Left lung (tissue), 10 donors: Measurements from ENCODE around the gene GLS. TPM values are rescaled to one million over a fixed set of nuclear protein-coding genes. Genes with fewer than 3 reads are reported as not detected.

Source experiments
- ATAC-seq: fragments of 200-7000 bp; cut with Tn5 transposase; one replicate; pipeline ENCODE4 v1.9.1; 2020; ENCODE audit warnings: moderate library complexity
- DNase-seq, 4 donors: peaks; one replicate each; pipeline ENCODE4 v3.0.0-alpha.2; 2013 to 2020
- H3K27ac ChIP-seq, 2 donors: fragments of 200-600 bp; sonication (generic) in 1 of 2; one replicate each; pipeline versions ENCODE4 v1.5.0 to v1.8.0; 2020 to 2021
- H3K27me3 ChIP-seq, 2 donors: fragments of 200-600 bp; sonication (generic) in 1 of 2; one replicate each; pipeline versions ENCODE4 v1.5.0 to v1.8.0; 2020 to 2021
- H3K36me3 ChIP-seq, 2 donors: fragments of 200-600 bp; sonication (generic) in 1 of 2; one replicate each; pipeline versions ENCODE4 v1.5.0 to v1.8.0; 2020 to 2021
- H3K4me1 ChIP-seq, 2 donors: fragments of 200-600 bp; one replicate each; pipeline ENCODE4 v1.8.0; 2021
- H3K4me3 ChIP-seq, 2 donors: fragments of 200-600 bp; sonication (generic) in 1 of 2; one replicate each; pipeline versions ENCODE4 v1.5.0 to v1.8.0; 2020 to 2021; ENCODE audit warnings: mild to moderate bottlenecking in 1 of 2
- H3K9me3 ChIP-seq, 2 donors: fragments of 200-600 bp; sonication (generic) in 1 of 2; one replicate each; pipeline versions ENCODE4 v1.5.0 to v1.8.0; 2020 to 2021
- intact Hi-C, 2 donors: fragments of 100-400 bp; cut with DNase I; formaldehyde crosslinking; loops; one replicate each; pipeline versions ENCODE4 v1.11.2 to v1.14.2; 2022
- polyA plus RNA-seq, 6 donors: library from polyadenylated mRNA; unstranded; fragments of 120-200 nt; gene quantifications; one replicate each; pipeline ENCODE4 v1.2.1, GENCODE V29; 2013; ENCODE audit not compliant: insufficient read length in 6 of 6
- total RNA-seq, 2 donors: library from RNA; stranded (reverse); fragmentation: NEBNext Ultra II Directional; extraction: Animal tissue kit (Norgen Biotek cat#: 25700); gene quantifications; one replicate each; pipeline ENCODE4 v1.2.1, GENCODE V29; 2021
- TF ChIP-seq, protein P1 (sequence below), 2 donors: fragments of 200-600 bp; sonication (generic) in 1 of 2; IDR thresholded peaks; one replicate each; pipeline versions ENCODE4 v1.5.0 to v1.8.0; 2021; ENCODE audit warnings: antibody characterized with exemption in 2 of 2
- donor health status: DM: no; HTN: yes; CAD: no.
- donor health status: DM: no; HTN: no; CAD: no.

Gene GLS
- total and polyA plus RNA-seq, 8 donors = 114 to 346 (median 123) TPM

DNA sequence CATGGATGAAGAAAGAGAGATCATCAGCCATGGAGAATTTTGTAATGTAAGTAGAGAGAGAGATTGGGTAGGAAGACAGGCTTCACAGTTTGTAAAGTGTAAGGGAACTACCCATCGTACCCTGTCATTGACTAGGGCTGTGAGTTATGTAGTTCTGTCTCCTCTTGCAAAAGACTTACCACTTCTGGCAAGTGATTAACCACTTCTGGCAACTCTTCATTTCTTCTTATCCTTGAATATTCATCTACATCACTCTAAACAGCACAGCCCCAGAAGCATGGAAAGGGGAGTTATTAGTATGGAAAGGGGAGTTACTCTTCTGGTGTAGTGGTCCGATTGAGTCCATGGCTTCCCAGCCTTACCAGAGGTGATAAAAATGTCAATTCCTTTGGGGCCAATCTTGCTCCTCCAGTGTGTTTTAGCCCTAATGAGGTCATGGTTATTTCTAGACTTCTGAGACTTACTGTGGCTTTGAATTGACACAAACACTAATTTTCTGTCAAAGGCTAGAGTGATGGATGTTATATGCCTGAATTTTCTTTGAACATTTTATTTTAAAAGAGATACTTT lies 81.4 kb downstream of the GLS start:
- Histone ChIP-seq H3K4me1 (no peaks in the 10 kb centered on the region), H3K36me3 (peaks cover 0 to 60% of the 10 kb centered on the region in 2 donors), H3K4me3 (no peak overlapping the region), H3K27ac (peak overlapping the region in 1 of 2 donors; percentile 19), H3K9me3 (peaks cover 0 to under 1% of the 10 kb centered on the region in 2 donors), H3K27me3 (no peaks in the 10 kb centered on the region)
- intact Hi-C loops = no loop called here
- TF ChIP-seq, protein P1, sequence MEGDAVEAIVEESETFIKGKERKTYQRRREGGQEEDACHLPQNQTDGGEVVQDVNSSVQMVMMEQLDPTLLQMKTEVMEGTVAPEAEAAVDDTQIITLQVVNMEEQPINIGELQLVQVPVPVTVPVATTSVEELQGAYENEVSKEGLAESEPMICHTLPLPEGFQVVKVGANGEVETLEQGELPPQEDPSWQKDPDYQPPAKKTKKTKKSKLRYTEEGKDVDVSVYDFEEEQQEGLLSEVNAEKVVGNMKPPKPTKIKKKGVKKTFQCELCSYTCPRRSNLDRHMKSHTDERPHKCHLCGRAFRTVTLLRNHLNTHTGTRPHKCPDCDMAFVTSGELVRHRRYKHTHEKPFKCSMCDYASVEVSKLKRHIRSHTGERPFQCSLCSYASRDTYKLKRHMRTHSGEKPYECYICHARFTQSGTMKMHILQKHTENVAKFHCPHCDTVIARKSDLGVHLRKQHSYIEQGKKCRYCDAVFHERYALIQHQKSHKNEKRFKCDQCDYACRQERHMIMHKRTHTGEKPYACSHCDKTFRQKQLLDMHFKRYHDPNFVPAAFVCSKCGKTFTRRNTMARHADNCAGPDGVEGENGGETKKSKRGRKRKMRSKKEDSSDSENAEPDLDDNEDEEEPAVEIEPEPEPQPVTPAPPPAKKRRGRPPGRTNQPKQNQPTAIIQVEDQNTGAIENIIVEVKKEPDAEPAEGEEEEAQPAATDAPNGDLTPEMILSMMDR (IDR thresholded peaks at IDR 0.05) = no peak
- peak; percentile 57 for ATAC-seq
- no peak for DNase-seq

DNA sequence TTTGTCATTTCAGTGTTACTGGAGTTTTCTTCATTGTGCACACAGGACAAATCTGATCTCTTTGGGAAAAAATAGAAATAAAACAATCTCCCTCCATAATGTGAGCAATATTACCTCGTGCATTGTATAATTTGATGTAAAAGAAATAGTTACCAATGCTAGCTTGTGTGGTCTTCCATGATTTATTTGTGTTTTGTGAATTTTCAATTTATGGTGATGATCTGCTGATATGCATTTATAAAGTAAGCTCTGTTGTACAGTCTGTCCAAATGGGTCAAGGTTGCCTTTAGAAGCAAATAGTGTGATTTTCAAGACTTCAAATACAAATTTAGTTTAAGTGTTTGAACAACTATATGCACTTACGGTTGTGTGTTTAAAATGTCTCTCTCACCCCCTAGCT lies 82.5 kb downstream of the GLS start:
- no peak for ATAC-seq
- H3K36me3 ChIP-seq = peaks cover 0 to 71% of the 10 kb centered on the region in 2 donors
- H3K9me3 ChIP-seq = no peaks in the 10 kb centered on the region
- no peaks in the 10 kb centered on the region for H3K27me3 ChIP-seq
- TF ChIP-seq, protein P1 (IDR thresholded peaks at IDR 0.05) = no peak
- intact Hi-C loops = no loop called here
- no peaks in the 10 kb centered on the region for H3K4me1 ChIP-seq
- no peak overlapping the region for H3K4me3 ChIP-seq
- H3K27ac ChIP-seq = no peak overlapping the region
- no peak for DNase-seq

DNA sequence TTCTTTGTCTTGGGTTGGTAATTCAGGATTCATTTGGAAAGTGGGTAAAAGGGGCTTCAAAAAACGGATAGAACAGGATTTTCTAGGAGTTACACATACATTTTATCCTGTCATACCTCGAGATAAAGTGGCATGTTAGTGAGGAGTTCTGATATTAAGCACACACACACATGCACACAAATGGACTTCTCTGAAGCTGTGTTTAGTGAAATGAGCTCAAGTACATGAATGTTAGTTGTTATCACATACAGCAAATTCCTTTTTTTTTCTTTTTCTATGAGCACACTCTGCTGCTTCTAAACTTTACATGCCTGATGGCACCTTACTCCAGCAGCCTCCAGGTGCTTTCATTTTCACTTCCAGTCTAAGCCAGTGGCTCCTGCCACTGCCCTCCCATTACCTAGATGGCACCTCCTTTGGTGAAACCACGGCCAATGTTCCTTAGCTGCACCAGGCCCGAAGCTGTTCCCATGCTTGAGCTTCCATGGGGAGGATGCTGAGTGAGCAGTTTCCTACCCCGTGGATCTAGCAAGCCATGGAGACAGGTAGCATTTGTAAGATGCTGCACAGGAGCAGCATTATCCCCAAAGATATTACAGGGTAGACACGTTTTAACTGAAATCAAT lies 83.7 kb downstream of the GLS start:
- Histone ChIP-seq H3K4me1 (no peaks in the 10 kb centered on the region), H3K9me3 (no peaks in the 10 kb centered on the region), H3K4me3 (no peak overlapping the region), H3K27me3 (no peaks in the 10 kb centered on the region), H3K27ac (no peak overlapping the region), H3K36me3 (peaks cover 0 to 83% of the 10 kb centered on the region in 2 donors)
- intact Hi-C loops = no loop called here
- DNase-seq = no peak
- TF ChIP-seq, protein P1 (IDR thresholded peaks at IDR 0.05) = no peak
- peak; percentile 67 for ATAC-seq

DNA sequence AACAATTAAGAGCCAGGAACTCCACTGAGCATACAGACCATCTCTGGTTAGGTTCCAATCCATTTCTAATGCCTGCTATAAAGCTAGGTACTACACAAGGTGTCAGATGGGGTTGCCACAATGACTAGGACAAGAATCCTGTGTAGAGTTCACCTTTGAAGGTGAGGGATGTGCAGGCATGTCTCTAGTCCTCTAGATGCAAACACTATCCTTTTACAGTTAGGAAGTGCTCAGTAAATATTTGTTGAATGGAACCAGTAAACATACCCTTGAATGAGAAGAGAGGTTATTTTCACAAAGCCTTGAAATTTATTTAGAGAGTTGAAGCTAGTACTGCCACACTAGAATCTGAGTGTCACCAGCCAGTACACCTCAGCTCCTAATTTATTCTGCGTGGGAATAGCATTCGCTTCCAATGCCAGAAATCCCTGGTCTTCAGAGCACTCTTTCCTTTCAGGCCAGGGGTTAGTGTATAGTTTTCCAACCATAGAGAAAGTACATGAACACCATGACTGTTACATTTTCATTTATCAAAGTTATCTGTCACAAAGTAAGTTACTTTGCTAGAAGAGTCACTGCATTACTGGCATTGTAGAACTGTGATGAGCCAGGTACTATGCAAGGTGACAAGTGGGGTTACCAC lies 85.1 kb downstream of the GLS start:
- H3K36me3 ChIP-seq = peaks cover 0 to 97% of the 10 kb centered on the region in 2 donors

DNA sequence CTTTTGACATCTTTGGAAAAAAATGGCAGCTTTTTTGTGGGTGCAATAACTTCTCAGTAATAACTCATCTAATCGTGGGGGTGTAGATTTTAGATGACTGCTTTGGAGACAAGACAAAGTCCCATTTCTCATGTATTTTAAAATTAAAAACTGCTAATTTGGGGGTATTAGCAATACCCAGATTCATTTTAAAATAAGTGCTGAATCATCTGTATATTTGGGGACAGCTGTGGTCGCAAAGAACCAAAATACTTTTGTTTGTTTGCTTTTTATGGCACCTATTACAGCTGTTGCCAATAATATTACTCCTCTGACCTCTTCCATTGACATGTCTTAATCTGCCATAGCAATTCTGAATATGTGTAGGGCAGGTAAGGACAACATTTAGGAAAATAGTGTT lies 87.9 kb downstream of the GLS start:
- Histone ChIP-seq H3K27me3 (no peaks in the 10 kb centered on the region), H3K9me3 (no peaks in the 10 kb centered on the region), H3K4me3 (no peak overlapping the region), H3K4me1 (peaks cover 0 to 28% of the 10 kb centered on the region in 2 donors), H3K36me3 (peaks cover 0 to 97% of the 10 kb centered on the region in 2 donors), H3K27ac (no peak overlapping the region)
- TF ChIP-seq, protein P1 (IDR thresholded peaks at IDR 0.05) = no peak
- ATAC-seq (no peak), DNase-seq (no peak)
- intact Hi-C loops = no loop called here

More for the DNA sequence above, 85.1 kb downstream of the GLS start:
- intact Hi-C loops = no loop called here
- TF ChIP-seq, protein P1 (IDR thresholded peaks at IDR 0.05) = no peak
- DNase-seq = no peak
- no peak for ATAC-seq
- Histone ChIP-seq H3K4me3 (no peak overlapping the region), H3K27ac (no peak overlapping the region), H3K4me1 (peaks cover 0 to 8% of the 10 kb centered on the region in 2 donors), H3K9me3 (no peaks in the 10 kb centered on the region), H3K27me3 (no peaks in the 10 kb centered on the region)
